ENCODE measurements around the gene ACADSB.
A peak's percentile ranks its signal among the peaks of the same experiment; 100 is the strongest.

ACADSB gene

GRCh38 chr10:123008355-123009104 lies at the start of gene ACADSB, which contains the start of gene IKZF5:
Gene ACADSB, plus strand, starts transcription at chr10:123009006. Its CDS starts 24 bp downstream, at chr10:123009030.
Gene IKZF5, minus strand, starts transcription at chr10:123008795. Its CDS starts 10,170 bp downstream, at chr10:122998625.
- ATAC-seq, result peak; percentile 89 to 91

GRCh38 chr10:122962405-122962804 lies 46.4 kb upstream of the ACADSB start:
- ATAC-seq, result no peak

GRCh38 chr10:122966879-122967278 lies 41.9 kb upstream of the ACADSB start:
- no peak for ATAC-seq

- ATAC-seq, result no peak
Measured at GRCh38 chr10:122968698-122969097, 40.1 kb upstream of the ACADSB start.

GRCh38 chr10:122974023-122974422 lies 34.8 kb upstream of the ACADSB start:
- ATAC-seq, result no peak

- ATAC-seq, result no peak
Measured at GRCh38 chr10:122974543-122975064, 34.2 kb upstream of the ACADSB start.

GRCh38 chr10:122980209-122981065 lies 28.4 kb upstream of the ACADSB start, which contains the start of gene PSTK:
Gene PSTK, plus strand, starts transcription at chr10:122980401. Its CDS starts 79 bp downstream, at chr10:122980480.
- ATAC-seq, result peak; percentile 96 to 97

- ATAC-seq, result no peak
Measured at GRCh38 chr10:122981066-122981464, 27.7 kb upstream of the ACADSB start.

- ATAC-seq, result no peak
Measured at GRCh38 chr10:122983898-122984297, 24.9 kb upstream of the ACADSB start.

- no peak for ATAC-seq
Measured at GRCh38 chr10:122984708-122985107, 24.1 kb upstream of the ACADSB start.

- ATAC-seq, result no peak
Measured at GRCh38 chr10:122986335-122986734, 22.5 kb upstream of the ACADSB start.

GRCh38 chr10:122988501-122988900 lies 20.3 kb upstream of the ACADSB start:
- ATAC-seq, result no peak

- no peak for ATAC-seq
Measured at GRCh38 chr10:122990278-122990677, 18.5 kb upstream of the ACADSB start.

- ATAC-seq, result no peak
Measured at GRCh38 chr10:122992031-122992585, 16.7 kb upstream of the ACADSB start.

GRCh38 chr10:122993797-122994336 lies 14.9 kb upstream of the ACADSB start:
- ATAC-seq, result no peak

GRCh38 chr10:122995936-122996335 lies 12.9 kb upstream of the ACADSB start:
- no peak for ATAC-seq

GRCh38 chr10:122997864-122998263 lies 10.9 kb upstream of the ACADSB start:
- no peak for ATAC-seq

GRCh38 chr10:122998360-122998917 lies 10.4 kb upstream of the ACADSB start:
- ATAC-seq, result no peak

GRCh38 chr10:122998934-122999333 lies 9.9 kb upstream of the ACADSB start:
- no peak for ATAC-seq

GRCh38 chr10:122999347-122999746 lies 9.5 kb upstream of the ACADSB start:
- no peak for ATAC-seq

- peak; percentile 28 to 49 for ATAC-seq
Measured at GRCh38 chr10:123000155-123000554, 8.7 kb upstream of the ACADSB start.

- no peak for ATAC-seq
Measured at GRCh38 chr10:123001370-123001769, 7.4 kb upstream of the ACADSB start.

Data from activated CD4-positive, CD25-positive, alpha-beta regulatory T cell treated with anti-CD3 and anti-CD28 coated beads, Interleukin-2, amount 50 U/mL, for 24 hours (primary cell).